ENCODE data around the gene FUT9. TPM values are rescaled to one million over a fixed set of nuclear protein-coding genes. Genes with fewer than 3 reads are reported as not detected.

FUT9 gene
- 1 to 10 TPM in 3 of 4 donors, under 1 TPM in 1; 0.05 to 6.5 (median 4.4) TPM for polyA plus RNA-seq (ENCODE audit: insufficient read length in 4 of 4)

GRCh38 chr6:96015518-96016333 is at the start of gene FUT9:
TSS of gene FUT9 (plus strand) at chr6:96015974. CDS start at chr6:96203156, 187,182 bp downstream.
- peak in 2 of 4 donors; percentile 29 to 42 for DNase-seq (ENCODE audit: low read depth in 4 of 4, low spot score in 3 of 4)

GRCh38 chr6:95967594-95967993 is 48.2 kb upstream of the FUT9 start:
- no peak for DNase-seq (ENCODE audit: low read depth in 4 of 4, low spot score in 3 of 4)

- no peak for DNase-seq (ENCODE audit: low read depth in 4 of 4, low spot score in 3 of 4)
Observed at GRCh38 chr6:95973976-95974375, 41.8 kb upstream of the FUT9 start.

GRCh38 chr6:95978230-95978629 is 37.5 kb upstream of the FUT9 start:
- no peak for DNase-seq (ENCODE audit: low read depth in 4 of 4, low spot score in 3 of 4)

GRCh38 chr6:95991906-95992305 is 23.9 kb upstream of the FUT9 start:
- DNase-seq (ENCODE audit: low read depth in 4 of 4, low spot score in 3 of 4): no peak

- DNase-seq (ENCODE audit: low read depth in 4 of 4, low spot score in 3 of 4): no peak
Observed at GRCh38 chr6:95994151-95994550, 21.6 kb upstream of the FUT9 start.

GRCh38 chr6:95998133-95998532 is 17.6 kb upstream of the FUT9 start:
- no peak for DNase-seq (ENCODE audit: low read depth in 4 of 4, low spot score in 3 of 4)

- DNase-seq (ENCODE audit: low read depth in 4 of 4, low spot score in 3 of 4): no peak
Observed at GRCh38 chr6:96001891-96002575, 13.7 kb upstream of the FUT9 start.

GRCh38 chr6:96002576-96002910 is 13.2 kb upstream of the FUT9 start:
- no peak for DNase-seq (ENCODE audit: low read depth in 4 of 4, low spot score in 3 of 4)

- DNase-seq (ENCODE audit: low read depth in 4 of 4, low spot score in 3 of 4): no peak
Observed at GRCh38 chr6:96002912-96003311, 12.9 kb upstream of the FUT9 start.

- no peak for DNase-seq (ENCODE audit: low read depth in 4 of 4, low spot score in 3 of 4)
Observed at GRCh38 chr6:96007663-96008062, 8.1 kb upstream of the FUT9 start.

- DNase-seq (ENCODE audit: low read depth in 4 of 4, low spot score in 3 of 4): no peak
Observed at GRCh38 chr6:96013531-96013930, 2.2 kb upstream of the FUT9 start.

GRCh38 chr6:96014846-96015517 is 792 bp upstream of the FUT9 start:
- DNase-seq (ENCODE audit: low read depth in 4 of 4, low spot score in 3 of 4): peak in 1 of 4 donors; percentile 11

GRCh38 chr6:96016334-96017069 is 728 bp downstream of the FUT9 start:
- peak in 1 of 4 donors; percentile 2 for DNase-seq (ENCODE audit: low read depth in 4 of 4, low spot score in 3 of 4)

GRCh38 chr6:96017070-96017359 is 1.2 kb downstream of the FUT9 start:
- DNase-seq (ENCODE audit: low read depth in 4 of 4, low spot score in 3 of 4): no peak

- no peak for DNase-seq (ENCODE audit: low read depth in 4 of 4, low spot score in 3 of 4)
Observed at GRCh38 chr6:96022225-96022624, 6.5 kb downstream of the FUT9 start.

- no peak for DNase-seq (ENCODE audit: low read depth in 4 of 4, low spot score in 3 of 4)
Observed at GRCh38 chr6:96032661-96033060, 16.9 kb downstream of the FUT9 start.

GRCh38 chr6:96051555-96051954 is 35.8 kb downstream of the FUT9 start:
- no peak for DNase-seq (ENCODE audit: low read depth in 4 of 4, low spot score in 3 of 4)

GRCh38 chr6:96058082-96058481 is 42.3 kb downstream of the FUT9 start:
- no peak for DNase-seq (ENCODE audit: low read depth in 4 of 4, low spot score in 3 of 4)

- DNase-seq (ENCODE audit: low read depth in 4 of 4, low spot score in 3 of 4): no peak
Observed at GRCh38 chr6:96059586-96059985, 43.8 kb downstream of the FUT9 start.

GRCh38 chr6:96060249-96060648 is 44.5 kb downstream of the FUT9 start:
- no peak for DNase-seq (ENCODE audit: low read depth in 4 of 4, low spot score in 3 of 4)

Data from left renal pelvis (tissue), 4 donors.